ENCODE measurements around the gene RAPGEF4.

- TF ChIP-seq POLR2AphosphoS5 (IDR thresholded peaks at IDR 0.05) (no peak), CTCF (IDR thresholded peaks at IDR 0.05) (no peak)
Observed at GRCh38 chr2:172986040-172986439, 250.4 kb downstream of the RAPGEF4 start.

Data from stomach (tissue), 4 donors.